GM12878 (cell line): ENCODE measurements around the gene DBN1. TPM values are rescaled to one million over a fixed set of nuclear protein-coding genes. Genes with fewer than 3 reads are reported as not detected.
A peak's percentile ranks its signal among the peaks of the same experiment; 100 is the strongest.

Source experiments
- CBFB ChIP-seq: IDR thresholded peaks from 2 replicates; pipeline ENCODE4 v1.6.1; 2016; ENCODE audit warnings: antibody characterized with exemption, low read depth
- CHD1 ChIP-seq: IDR thresholded peaks from 2 replicates; pipeline ENCODE4 v1.6.1; 2012; ENCODE audit warnings: low read depth, low read length, improper control_type of control experiment
- CUX1 ChIP-seq: IDR thresholded peaks from 2 replicates; pipeline ENCODE4 v1.6.1; 2012; ENCODE audit warnings: improper control_type of control experiment, low read depth, low read length; ENCODE audit not compliant: insufficient replicate concordance
- E2F4 ChIP-seq: IDR thresholded peaks from 2 replicates; pipeline ENCODE4 v1.6.1; 2012; ENCODE audit warnings: low read depth, low read length, improper control_type of control experiment
- EED ChIP-seq: sonication (generic); IDR thresholded peaks from 2 replicates; pipeline ENCODE4 v1.6.1; 2016; ENCODE audit warnings: antibody characterized with exemption, low read depth
- GABPA ChIP-seq: IDR thresholded peaks from 2 replicates; pipeline ENCODE4 v1.6.1; 2014; ENCODE audit warnings: antibody characterized with exemption, low read depth, mild to moderate bottlenecking, inconsistent platforms
- IKZF1 ChIP-seq: fragments of 450-650 bp; conservative IDR thresholded peaks from 2 replicates; pipeline ENCODE4 v1.6.1; 2017; ENCODE audit warnings: antibody characterized with exemption, mild to moderate bottlenecking
- IRF3 ChIP-seq: fragments of 450-650 bp; IDR thresholded peaks from 2 replicates; pipeline ENCODE4 v1.6.1; 2014; ENCODE audit warnings: mild to moderate bottlenecking
- IRF5 ChIP-seq: fragments of 450-650 bp; IDR thresholded peaks from 2 replicates; pipeline ENCODE4 v1.6.1; 2017; ENCODE audit warnings: borderline replicate concordance
- JUNB ChIP-seq: IDR thresholded peaks from 2 replicates; pipeline ENCODE4 v1.6.1; 2016; ENCODE audit warnings: antibody characterized with exemption, mild to moderate bottlenecking
- KAT2A ChIP-seq: conservative IDR thresholded peaks from 2 replicates; pipeline ENCODE4 v1.6.1; 2011; ENCODE audit warnings: low read depth, low read length; ENCODE audit not compliant: control insufficient read depth
- MYB ChIP-seq: fragments of 150-350 bp; IDR thresholded peaks from 2 replicates; pipeline ENCODE4 v1.6.1; 2014; ENCODE audit warnings: mild to moderate bottlenecking, low read depth, low read length, borderline replicate concordance
- NFXL1 ChIP-seq: fragments of 450-650 bp; IDR thresholded peaks from 2 replicates; pipeline ENCODE4 v1.6.1; 2017; ENCODE audit warnings: antibody characterized with exemption, mild to moderate bottlenecking, borderline replicate concordance
- NKRF ChIP-seq: fragments of 450-650 bp; conservative IDR thresholded peaks from 2 replicates; pipeline ENCODE4 v1.6.1; 2017; ENCODE audit warnings: mild to moderate bottlenecking, moderate library complexity
- NRF1 ChIP-seq: conservative IDR thresholded peaks from 2 replicates; pipeline ENCODE4 v1.6.1; 2011; ENCODE audit warnings: mild to moderate bottlenecking, low read depth, low read length, improper control_type of control experiment
- PML ChIP-seq: IDR thresholded peaks from 2 replicates; pipeline ENCODE4 v1.6.1; 2012; ENCODE audit warnings: low read length, inconsistent platforms
- POLR2A ChIP-seq: IDR thresholded peaks from 2 replicates; pipeline ENCODE4 v1.6.1; 2011; ENCODE audit warnings: low read depth, mild to moderate bottlenecking, low read length
- RB1 ChIP-seq: fragments of 450-650 bp; formaldehyde crosslinking; IDR thresholded peaks from 2 replicates; pipeline ENCODE4 v1.6.1; 2017; ENCODE audit warnings: mild to moderate bottlenecking, borderline replicate concordance
- RELA ChIP-seq: fragments of 450-650 bp; IDR thresholded peaks from 2 replicates; pipeline ENCODE4 v1.8.0; 2014; ENCODE audit warnings: borderline replicate concordance; ENCODE audit not compliant: partially characterized antibody
- STAT3 ChIP-seq: IDR thresholded peaks from 2 replicates; pipeline ENCODE4 v1.6.1; 2011; ENCODE audit warnings: low read depth, low read length, improper control_type of control experiment
- SUZ12 ChIP-seq: fragments of 200-600 bp; sonication (generic); IDR thresholded peaks from one replicate; pipeline ENCODE4 v1.6.1; 2018; ENCODE audit warnings: antibody characterized with exemption, mild to moderate bottlenecking; ENCODE audit not compliant: unreplicated experiment
- polyA plus RNA-seq, 11 experiments: library from polyadenylated mRNA; depleted of rRNA in 4 of 11; unstranded in 6 of 11; stranded (reverse) in 5 of 11; fragments of >200 nt; fragmentation: Nextera tagmentation in 4 of 11; fragmentation: Illumina TruSeq in 1 of 11; extraction: Ambion mirVana in 4 of 11; extraction: Trizol in 1 of 11; gene quantifications; 1 replicate in 1 of 11; 2 replicates in 10 of 11; pipeline versions ENCODE4 v1.2.1 to v1.2.3, GENCODE V29; 2011 to 2016; ENCODE audit warnings: inconsistent platforms in 2 of 11, missing spikeins in 2 of 11, low read depth in 1 of 11
- total RNA-seq, 4 experiments: library from RNA; depleted of rRNA in 3 of 4; stranded (reverse); fragments of >200 nt in 3 of 4; fragmentation: Illumina TruSeq in 1 of 4; extraction: Trizol in 1 of 4; gene quantifications; 2 replicates each; pipeline versions ENCODE4 v1.2.1 to v1.2.3, GENCODE V29; 2013 to 2021

The DBN1 gene
- total and polyA plus RNA-seq, 10 of the 15 experiments (the other 5 are each of a cell fraction or from before 2014, with no cell fraction given) = 0.18 to 81.0 (median 27.9) TPM

- TF ChIP-seq EED (no peak), STAT3 (no peak), NRF1 (no peak), CBFB (no peak), JUNB (no peak), NFXL1 (no peak), IKZF1 (peak; percentile 85), KAT2A (no peak), CHD1 (peak; percentile 88; the same call in 1 of the 2 replicates), MYB (no peak), GABPA (no peak), PML (no peak), E2F4 (no peak), POLR2A (no peak), SUZ12 (no peak), CUX1 (no peak), RELA (no peak), IRF3 (no peak), NKRF (peak; percentile 70; the same call in 1 of the 2 replicates), RB1 (peak; percentile 26; the same call in 1 of the 2 replicates), IRF5 (no peak)
Measured at GRCh38 chr5:177426566-177427210, 46.7 kb downstream of the DBN1 start, which contains the start of gene GRK6 (continued).
